NCI-H187 (cell line): ENCODE results near the gene IL24.
"Not testable (repeated sequence)": the region's sequence is repeated elsewhere in the genome, so short reads cannot be mapped to it uniquely, and the experiment has no call there.

Experiments
- DNase-seq, 2 experiments: peaks; one replicate each; lab custom pipeline; 2025; lab: John Stamatoyannopoulos, UW

The IL24 gene, protein sequence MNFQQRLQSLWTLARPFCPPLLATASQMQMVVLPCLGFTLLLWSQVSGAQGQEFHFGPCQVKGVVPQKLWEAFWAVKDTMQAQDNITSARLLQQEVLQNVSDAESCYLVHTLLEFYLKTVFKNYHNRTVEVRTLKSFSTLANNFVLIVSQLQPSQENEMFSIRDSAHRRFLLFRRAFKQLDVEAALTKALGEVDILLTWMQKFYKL

GRCh38 chr1:206897175-206897574, at the start of gene IL24:
TSS of gene IL24 (plus strand) at chr1:206897443. CDS start at chr1:206897833, 390 bp downstream.
- no peak for DNase-seq

- DNase-seq, result no peak
Observed at GRCh38 chr1:206847946-206848345, 49.3 kb upstream of the IL24 start.

DNA sequence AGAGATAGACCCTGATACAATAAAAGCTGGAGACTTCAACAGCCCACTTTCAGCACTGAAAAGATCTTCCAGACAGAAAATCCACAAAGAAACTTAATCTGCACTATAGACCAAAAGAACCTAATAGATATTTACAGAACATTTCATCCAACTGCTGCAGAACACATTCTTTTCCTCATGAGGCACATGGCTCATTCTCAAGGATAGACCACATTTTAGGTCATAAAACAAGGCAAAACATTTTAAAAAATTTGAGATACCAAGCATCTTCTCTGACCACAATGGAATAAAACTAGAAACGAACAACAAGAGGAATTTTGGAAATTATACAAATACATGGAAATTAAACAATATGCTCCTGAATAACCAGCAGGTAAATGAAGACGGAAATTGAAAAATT, 46.8 kb upstream of the IL24 start:
- no peak for DNase-seq

DNA sequence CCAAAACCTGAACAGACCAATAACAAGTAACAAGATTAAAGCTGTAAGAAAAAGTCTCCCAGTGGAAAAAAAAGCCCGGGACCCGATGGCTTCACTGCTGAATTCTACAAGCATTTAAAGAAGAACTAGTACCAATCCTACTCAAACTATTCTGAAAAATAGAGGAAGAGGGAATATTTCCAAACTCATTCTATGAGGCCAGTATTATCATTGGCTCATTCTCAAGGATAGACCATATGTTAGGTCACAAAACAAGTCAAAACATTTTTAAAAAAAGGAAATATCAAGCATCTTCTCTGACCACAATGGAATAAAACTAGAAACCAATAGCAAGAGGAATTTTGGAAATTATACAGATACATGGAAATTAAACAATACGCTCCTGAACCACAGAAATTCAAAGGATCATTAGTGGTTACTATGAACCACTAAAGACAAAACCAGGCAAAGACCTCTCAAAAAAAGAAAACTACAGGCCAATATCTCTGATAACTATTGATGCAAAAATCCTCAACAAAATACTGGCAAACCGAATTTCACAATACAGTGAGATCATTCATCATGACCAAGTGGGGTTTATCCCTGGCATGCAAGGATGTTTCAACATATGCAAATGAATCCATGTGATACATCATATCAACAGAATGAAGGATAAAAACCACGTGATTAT, 45.8 kb upstream of the IL24 start:
- no peak for DNase-seq

GRCh38 chr1:206852662-206853061, 44.6 kb upstream of the IL24 start:
- not testable (repeated sequence) for DNase-seq

- DNase-seq, result not testable (repeated sequence)
Observed at GRCh38 chr1:206853696-206854095, 43.5 kb upstream of the IL24 start.

DNA sequence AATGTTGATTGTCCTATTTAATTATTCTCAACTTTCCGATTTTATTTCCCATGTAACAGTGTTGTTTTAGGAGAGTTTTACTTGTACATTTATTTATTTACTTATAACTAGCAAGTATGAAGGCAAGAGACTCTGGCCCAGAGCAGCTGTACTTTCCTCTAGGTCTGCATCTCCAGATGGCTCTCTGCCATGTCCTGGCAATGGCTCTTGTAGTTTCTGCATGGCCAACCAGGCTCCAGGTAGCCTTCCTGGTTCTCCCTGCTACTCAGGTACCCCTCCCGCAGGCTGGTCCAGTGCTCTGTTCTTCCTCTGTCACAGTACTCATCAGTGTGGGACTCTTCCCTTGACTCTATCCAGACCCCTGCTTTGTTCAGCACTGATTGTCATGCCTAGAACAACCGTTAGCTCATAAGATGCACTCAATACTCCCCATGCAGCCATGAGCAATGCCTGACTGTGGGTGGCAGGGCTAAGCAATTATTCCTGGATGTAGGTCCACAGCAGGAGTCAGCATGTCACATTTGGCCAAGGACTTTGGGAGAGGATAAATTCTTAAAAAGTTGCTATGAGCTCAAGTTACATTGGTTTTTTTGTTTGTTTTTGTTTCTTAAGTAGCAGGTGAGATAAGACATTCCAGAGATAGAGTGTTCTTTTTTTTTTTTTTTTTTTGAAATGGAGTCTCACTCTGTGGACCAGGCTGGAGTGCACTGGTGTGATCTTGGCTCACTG, 42.7 kb upstream of the IL24 start:
- no peak for DNase-seq

- DNase-seq, result no peak
Observed at GRCh38 chr1:206855859-206856258, 41.4 kb upstream of the IL24 start.

DNA sequence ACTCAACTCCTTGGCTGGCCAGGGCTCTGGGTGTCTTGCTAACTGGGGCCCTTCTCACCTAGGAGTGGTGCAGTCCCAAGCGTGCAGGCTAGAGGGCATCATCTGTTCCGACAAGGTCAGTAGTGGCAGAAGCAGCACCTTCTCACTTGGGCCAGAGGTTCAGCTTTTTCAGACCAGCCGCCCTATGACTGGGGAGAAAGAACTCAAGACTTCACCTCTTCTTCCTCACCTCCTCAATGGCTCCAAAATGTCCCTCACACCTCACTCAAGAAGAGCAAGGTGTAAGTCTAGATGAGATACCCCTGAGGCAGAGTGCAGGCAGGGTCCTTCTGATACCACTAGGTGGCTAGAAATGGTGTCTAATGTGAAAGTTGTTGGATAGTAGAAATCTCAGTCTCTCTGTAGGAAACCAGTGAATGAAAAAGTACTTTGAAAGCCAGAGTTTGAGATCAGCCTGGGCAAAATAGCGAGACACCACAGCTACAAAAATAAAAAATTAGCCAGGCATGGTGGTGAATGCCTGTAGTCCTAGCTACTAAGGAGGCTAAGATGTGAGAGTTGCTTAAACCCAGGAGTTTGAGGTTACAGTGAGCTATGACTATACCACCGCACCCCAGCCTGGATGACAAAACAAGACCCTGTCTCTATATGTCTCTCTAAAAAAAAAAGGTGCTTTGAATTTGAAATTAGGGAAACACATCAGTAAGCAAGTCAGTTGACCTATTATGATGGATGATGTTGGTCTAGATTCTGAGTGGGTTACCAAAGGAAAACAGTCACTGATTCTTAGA, 40.4 kb upstream of the IL24 start:
- no peak for DNase-seq

DNA sequence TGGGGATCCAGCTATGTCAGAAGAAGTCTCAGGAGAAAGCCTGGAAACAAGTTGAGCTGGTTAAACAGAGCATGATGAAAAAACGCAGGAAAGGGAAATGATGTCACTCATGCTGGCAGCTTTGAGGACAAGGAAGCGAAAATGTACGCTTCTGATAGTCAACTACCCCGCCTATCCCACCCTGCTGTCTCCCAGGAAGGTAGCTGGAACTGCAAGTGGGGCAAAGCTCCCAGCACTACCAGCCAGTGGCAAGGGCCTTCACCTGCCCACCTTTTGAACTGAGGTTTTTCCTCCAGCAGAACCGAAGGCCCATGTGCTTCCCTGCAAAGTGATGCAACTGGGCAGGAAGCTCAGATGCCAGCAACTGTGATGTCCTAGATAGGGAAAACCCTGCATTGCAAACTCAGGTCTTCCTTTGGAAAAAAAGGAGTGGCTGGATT, 38.1 kb upstream of the IL24 start:
- DNase-seq, result no peak

DNA sequence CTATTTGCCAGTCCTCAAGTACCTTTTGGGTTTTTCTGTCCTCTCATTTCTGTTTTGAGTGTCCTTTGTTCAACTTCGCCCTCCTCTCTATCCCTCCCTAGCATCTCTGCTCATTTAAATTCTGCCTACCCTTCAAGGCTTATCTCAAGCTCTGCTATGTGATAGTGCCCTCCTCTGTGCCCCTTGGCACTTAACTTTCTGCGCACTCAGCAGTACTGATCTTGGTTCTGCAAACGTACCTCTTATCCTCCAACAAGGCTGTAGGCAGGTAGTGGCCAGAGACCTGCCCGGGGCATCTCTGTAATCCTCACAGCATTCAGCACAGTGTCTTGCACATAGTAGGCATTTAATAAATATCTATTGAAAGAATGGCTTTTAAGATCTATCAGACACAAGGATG, 37.1 kb upstream of the IL24 start:
- DNase-seq, result no peak

- DNase-seq, result no peak
Observed at GRCh38 chr1:206863266-206863665, 34.0 kb upstream of the IL24 start.

- peak; percentile 37 to 69 for DNase-seq
Observed at GRCh38 chr1:206864939-206865671, 32.1 kb upstream of the IL24 start, which contains the start of gene IL20. TSS of gene IL20 (plus strand) at chr1:206865623. CDS start at chr1:206865853, 230 bp downstream.

GRCh38 chr1:206866062-206866461, 31.2 kb upstream of the IL24 start:
- DNase-seq, result no peak

DNA sequence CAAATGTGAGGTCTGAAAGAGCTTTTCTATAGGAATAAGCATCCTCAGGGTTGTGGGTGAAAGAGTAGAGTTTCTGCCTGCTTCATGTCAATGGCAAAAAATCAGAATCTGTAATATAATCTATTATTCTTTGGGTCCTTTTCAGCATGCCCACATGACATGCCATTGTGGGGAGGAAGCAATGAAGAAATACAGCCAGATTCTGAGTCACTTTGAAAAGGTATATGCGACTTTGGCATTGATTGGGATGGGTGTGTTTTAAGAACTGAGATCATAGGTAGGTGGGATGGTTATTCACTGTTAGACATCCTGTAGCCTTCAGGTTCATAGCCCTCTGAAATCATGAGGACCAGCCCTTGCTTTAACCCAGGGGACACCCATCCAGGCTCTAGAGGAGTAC, 30.0 kb upstream of the IL24 start:
- DNase-seq, result no peak

DNA sequence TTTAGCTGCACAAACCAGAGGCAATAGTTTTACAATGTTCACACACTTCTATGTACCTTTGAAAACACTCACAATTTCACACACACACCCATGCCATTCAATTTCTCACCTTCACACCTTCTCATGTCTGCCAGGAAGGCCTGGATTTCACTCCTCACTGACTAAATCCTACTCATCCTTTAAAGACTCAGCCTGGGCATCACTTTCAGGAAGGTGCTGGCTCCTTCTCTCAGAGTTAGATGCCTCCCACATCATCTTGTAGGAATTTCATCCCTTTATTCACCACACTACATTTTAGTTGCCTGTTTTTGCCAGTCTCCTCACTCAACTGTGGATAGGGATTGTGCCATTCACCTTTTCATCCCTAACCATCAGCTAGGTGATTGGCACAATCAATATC, 29.5 kb upstream of the IL24 start:
- no peak for DNase-seq

DNA sequence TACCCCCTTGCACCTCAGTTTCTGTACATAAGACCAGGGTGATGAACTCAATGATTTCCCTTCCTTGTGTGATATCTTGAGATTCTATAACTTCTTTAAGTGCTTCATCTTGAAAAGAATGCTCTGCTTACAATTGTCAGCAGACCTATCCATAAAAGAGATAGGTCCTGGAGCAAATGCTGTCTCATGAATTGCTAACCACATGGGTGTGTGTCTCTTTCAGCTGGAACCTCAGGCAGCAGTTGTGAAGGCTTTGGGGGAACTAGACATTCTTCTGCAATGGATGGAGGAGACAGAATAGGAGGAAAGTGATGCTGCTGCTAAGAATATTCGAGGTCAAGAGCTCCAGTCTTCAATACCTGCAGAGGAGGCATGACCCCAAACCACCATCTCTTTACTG, 29.0 kb upstream of the IL24 start:
- DNase-seq, result no peak

DNA sequence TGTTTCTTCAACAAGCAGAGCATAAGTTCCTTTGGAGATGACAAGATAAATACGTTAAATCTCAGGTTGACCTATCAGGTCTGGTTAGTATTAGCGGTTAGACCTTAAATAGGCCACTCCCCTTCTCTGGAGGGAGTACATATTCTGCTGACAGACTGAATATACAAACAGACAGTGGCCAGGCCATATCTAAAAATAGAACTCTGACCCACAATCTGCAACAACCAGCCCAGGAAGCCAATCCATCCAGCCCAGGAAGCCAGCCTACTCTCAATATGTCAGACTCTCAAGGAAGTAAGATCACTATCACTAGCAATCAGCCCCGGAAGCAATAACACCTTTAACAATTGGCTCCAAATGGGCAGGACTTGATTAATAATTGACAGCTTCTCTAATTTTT, 25.1 kb upstream of the IL24 start:
- no peak for DNase-seq

DNA sequence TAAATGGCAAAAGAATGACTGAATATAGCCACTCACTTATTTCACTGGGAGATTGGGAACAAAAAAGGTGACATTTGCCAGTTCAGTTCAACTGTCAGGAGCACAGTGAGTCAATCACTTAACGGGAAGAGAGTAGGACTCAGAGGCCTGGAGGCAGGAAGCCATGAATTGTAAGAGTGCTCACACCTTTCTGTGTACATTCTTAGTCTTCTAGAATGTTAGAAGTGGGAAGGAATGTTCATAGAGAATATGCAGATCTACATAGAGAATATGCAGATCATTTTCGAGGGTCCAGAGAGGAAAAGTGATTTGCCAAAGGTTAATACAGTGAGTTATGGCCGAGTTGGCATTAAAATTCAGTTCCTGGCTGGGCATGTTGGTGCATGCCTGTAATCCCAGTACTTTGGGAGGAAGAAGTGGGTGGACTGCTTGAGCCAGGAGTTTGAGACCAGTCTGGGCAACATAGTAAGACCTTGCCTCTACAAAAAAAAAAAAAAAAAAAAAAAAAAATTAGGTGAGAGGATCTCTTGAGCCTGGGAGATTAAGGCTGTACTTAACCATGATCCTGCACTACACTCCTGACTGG, 23.5 kb upstream of the IL24 start:
- DNase-seq, result no peak

GRCh38 chr1:206875752-206876377, 21.4 kb upstream of the IL24 start:
- DNase-seq, result no peak

GRCh38 chr1:206878456-206878855, 18.8 kb upstream of the IL24 start:
- DNase-seq, result no peak
